T-helper 22 cell (primary cell): ENCODE data around the gene PIK3R3.

Experiments
- DNase-seq: peaks from one replicate; pipeline ENCODE4 v3.0.0-alpha.2; 2020; ENCODE audit warnings: low read depth

Gene PIK3R3

DNA sequence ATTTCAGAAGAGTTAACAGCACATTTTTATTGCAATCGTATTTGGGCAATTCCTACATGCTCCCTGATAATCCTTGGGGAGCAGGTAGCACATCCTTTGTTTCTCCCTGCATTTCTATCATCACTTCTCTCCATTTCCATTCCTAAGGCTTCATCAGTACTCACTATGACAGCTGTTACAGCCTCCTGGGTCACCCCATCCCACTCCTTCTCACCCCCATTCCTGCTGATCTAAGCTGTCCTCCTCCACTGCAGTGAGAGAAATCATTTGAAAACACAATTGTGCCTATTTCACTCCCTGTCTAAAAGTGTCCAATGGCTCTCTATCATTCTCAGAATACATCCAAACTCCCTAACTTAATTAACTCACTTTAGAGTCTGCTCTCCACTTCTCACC, 25.5 kb upstream of the PIK3R3 start:
- DNase-seq, result no peak

DNA sequence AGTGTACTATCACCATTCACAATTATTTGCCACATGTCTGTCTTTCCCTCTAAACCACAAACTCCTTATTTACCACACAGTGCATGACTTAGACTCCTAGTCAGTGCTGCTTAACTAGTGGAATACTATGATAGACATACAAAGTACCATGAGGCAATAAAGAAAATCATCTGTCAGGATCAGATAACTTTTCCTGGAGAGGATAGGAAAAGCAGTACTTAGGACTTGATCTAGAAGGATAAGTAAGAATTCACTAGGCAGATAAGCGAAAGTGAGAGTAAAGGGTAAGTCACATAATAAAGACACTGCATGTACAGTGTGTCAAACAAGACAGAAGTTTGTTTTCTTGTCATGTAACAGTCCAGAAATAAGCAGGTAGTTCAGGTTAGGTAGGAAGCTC, 21.3 kb upstream of the PIK3R3 start:
- no peak for DNase-seq

DNA sequence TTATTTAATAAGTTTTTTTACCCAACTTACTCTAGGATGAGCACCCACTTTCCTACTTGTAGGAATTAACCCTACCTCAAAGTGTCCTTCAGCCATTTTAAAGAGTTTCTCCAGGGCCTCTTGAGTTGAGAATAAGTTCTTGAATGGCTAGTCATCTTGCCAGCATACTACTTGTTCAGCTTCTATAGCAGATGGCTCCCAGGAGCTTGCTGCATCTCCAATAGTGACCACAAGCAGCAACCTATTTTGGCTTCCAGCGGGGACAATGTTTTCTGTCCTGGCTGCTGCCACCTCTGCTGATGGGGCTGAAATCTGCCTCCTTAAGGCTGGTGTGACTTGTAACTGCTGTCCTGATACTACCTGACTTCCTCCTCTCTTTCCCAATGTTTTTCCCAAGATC, 20.8 kb upstream of the PIK3R3 start:
- DNase-seq, result no peak

DNA sequence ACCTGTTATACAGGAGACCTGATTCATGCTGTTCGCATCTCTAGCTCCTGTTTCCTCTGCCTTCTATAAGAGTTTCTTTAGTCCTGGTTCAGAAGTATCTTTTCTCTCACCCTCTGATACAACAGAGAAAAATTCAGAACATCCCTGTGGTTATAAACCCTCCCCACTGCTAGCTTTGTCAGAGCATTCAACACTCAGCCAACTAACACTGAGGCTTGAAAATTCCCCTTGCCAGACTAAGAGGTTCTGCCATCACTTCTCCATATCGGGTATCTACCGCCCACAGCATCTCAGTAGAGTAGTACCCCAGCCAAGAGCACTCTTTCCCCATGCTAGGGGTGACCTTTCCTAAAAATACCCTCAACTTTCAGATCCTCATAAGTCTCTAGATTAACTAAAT, 19.6 kb upstream of the PIK3R3 start:
- no peak for DNase-seq

DNA sequence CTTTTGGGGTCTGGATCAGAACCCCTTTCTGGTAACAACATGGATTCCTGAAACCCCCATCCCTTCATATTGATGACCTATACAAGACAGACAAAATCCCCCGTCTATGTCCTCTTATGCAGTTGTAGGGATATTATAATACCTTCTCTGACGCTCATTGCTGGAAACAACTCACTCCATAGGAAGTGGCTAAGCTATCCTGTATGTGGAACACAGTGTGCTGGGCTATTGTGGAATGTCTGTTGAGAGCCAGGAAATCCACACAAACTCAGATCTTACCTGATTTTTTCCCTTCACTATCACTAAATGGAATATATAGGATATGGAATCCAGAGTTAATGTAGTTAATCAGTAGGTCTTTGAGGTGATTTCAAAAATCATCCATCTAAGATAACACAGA, 17.7 kb upstream of the PIK3R3 start:
- no peak for DNase-seq

DNA sequence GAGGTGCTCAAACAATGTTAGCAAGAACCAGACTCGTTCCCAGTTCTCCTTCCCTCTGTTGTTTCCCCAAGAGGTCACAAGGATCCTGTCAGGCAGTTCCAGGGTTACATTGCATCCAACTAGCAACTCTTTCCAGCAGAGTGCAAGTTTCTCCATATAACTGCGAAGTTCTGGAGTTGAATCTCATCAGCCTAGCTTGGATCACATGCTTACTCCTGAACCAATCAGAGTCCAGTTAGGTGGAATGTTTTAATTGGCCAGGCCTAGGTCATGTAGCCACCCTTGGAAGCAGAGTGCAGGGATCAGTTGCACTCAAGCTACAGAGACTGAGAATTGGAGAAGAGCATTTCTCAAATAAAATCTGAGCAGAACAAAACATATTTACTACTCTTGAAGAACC, 15.9 kb upstream of the PIK3R3 start:
- no peak for DNase-seq

DNA sequence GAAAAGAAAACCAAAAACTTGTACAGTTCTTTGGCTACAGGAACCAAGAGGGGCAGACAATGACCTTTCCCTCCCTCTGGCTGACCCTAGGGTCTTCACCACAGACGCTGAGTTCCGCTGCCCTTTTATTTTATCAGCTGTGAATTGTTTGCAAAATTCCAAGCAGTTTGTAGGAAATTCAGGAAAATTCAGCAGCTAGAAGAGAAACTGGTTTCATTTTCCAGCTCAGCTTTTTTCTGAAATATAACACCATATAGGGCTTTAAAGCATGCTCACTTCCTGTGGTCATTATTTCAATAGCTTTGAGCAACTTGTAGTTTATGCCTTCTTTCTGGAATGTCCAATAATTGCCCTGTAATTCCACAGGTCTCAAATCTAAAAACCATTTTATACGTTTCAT, 5.5 kb upstream of the PIK3R3 start:
- no peak for DNase-seq

DNA sequence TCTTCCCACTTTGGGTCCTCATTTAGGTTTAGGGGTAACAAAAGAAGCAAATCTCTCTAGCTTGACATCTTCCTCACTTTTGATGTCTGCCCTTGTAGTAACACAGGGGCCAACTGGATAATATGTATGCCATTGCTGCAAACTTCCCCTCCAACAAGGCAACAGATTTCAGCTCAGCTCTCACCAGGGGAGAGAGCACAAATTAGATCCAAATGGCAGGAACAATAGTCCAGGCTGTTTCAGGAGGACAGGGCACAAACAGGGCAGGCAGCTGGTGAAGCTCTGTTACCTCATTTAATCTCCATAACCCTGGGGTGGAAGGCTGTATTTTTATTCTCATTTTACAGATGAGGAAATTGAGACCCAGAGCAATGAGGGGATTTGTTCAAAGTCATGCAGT, 4.3 kb upstream of the PIK3R3 start:
- no peak for DNase-seq

DNA sequence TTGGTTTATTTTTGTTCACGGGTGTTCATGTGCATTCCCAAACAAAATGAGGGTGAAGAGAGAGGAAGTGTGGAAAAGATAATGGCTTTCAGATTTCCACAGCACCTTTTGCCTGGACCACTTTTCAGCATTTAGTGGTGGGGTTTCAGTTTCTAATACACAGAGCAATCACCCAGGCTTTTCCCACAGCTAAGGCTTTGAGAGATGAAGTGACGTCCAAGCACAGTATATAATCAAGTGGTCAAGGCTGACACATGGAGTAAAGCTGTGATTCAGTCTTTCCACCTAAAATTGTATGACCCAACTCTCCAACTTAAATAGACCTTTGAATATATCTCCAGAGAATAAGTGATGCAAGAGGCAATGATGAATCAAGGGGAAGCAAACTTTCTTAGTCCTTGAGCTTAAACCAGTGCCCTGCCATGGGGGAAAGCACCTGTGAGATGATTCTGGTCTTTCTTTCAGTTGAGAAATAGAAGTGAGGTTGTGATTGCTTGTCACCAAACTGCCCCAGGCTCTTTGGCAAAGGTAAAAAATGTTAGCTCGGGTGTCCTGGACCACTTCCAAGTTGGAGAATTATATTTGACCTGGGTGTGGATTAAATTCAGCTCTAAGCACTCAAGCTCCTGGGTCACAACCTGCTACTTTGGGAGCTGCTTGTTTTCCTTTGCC, 2.4 kb upstream of the PIK3R3 start:
- DNase-seq, result no peak

DNA sequence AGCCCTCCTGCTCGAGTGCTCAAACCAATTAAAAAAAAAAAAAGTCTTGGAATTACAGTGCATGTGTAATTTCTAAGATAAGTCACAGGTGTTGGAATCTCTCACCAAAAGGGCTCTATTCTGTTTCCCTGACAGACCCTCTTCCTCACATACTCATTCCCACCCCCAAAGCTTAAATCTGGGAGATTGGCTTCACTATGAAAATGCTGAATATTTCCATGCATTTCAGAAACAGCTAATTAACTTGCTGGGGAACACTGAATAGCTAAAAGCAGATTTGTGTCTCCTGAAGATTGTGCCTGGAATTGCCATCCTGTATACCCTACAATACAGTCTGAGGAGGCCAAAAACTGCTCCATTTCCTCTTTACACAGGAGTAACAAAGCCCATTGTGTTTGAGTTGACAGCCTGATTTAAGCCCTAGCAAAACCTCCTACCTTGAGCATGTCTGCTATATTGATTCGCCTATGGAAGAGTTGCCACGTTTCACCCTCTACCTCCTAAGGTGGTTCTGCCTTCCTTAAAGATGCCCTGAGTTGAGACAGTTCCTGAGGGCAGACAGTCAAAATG, 1.4 kb upstream of the PIK3R3 start:
- DNase-seq, result no peak

DNA sequence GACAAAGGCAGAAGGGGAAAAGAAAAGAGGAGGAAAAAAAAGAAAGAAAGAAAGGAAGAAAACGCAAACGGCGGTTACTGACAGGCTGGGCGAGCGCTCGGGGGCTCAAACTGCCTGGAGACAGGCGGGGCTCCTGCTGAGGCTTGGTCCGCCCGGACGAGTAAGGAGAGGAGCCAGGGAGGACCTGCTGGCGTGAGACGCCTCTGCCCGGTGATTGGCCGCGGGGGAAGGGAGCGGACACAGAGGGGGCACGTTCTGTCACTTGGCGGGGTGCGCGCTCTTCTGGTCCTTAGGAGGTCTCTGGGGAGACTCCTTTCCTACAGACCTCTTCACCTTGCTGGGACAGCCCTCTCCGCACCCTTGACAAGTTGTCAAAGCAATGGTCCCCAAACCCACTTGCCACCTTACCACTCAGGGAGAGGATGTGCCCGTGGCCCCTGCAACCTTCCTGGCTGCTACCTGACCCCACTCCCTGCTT, 791 bp upstream of the PIK3R3 start:
- no peak for DNase-seq

DNA sequence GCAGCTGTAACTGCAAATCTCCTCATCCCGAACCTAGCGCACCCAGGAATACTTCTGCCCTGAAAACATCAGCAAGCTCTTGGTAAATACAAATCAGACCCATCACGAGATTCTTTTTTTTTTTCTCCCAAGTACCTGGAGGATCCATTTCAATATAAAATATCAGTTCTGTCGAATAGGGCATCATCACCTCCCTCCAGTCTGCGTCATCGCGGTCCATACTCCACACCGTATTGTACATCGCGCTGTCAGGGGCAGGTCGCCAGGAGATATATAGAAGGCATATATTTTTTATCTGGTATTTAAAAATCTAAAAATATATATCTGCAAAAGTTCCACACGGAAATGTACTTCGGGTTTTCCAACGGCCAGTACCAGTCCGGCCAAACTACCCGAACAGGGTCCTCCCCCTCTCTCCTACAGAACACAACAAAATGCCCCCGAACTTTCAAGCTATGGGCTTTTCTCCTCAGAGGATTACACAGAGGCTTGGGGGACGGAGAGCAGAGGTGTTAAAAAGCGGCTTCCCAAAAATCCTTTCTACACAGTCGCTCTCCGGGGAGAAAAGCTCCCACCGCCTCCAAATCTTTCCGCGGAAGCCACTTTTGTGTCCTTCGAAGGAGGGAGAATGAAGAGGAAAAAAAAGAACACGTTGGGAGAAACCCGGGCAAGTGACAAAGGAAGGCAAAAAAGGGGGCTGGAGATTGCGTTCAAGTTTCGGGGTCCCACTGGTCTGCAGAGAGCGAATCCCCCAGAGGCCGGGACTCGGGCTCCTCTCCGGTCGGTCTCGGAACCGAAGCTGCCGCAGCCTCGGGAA, 509 bp downstream of the PIK3R3 start:
- DNase-seq, result peak; percentile 7

DNA sequence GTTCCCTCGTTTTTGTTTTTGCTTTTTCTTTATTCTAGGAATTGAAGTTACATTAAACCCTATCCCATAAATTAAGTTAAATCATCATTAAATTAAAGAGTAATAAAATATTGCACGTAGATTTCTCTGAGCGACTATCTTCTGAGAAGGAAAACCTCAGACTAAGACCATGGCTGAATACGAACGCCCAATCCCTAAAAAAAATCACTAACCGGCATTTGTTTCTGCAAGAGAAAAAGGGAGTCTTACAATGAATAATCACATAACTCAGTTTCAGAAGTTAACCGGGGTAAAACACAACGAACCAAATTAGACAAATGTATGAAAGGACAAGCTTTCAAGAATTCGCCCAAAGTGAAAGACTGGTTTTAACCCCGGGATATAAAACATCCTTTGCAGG, 1.3 kb downstream of the PIK3R3 start:
- DNase-seq, result no peak

DNA sequence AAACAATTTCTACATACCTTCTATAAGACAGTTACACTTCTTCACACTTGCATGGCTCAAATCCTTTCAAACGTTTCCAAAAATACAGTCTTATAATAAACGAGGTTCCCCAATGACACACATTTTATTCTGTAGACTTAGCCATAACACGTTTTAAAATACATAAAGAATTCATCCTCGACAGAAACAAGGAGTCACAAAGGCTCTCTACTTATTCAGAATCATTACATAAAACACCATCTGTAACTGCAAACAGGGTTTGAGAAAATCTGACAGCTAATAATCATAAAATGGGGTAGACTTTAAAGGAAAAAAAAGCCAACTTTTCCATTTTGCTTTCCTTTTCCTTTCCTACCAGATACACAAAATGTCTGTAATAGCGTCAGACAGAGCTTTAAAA, 1.8 kb downstream of the PIK3R3 start:
- DNase-seq, result no peak

DNA sequence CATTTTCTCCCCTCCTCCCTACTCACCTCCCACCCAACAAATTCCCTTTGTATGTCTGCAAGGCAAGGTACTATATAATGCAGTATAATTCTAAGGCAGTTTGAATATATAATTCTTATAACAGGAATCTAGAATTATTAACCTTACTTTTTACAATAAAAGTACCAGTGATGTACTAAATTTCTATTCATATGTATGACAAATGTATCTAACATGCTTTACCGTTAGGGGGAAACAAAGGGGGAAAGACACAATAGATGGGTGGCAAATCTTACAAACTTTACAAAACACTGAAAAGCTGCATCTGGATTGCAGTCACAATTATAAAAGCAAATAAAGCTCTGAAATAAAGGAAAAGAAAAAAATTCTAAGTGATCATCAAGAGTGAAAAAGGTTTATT, 2.3 kb downstream of the PIK3R3 start:
- no peak for DNase-seq

DNA sequence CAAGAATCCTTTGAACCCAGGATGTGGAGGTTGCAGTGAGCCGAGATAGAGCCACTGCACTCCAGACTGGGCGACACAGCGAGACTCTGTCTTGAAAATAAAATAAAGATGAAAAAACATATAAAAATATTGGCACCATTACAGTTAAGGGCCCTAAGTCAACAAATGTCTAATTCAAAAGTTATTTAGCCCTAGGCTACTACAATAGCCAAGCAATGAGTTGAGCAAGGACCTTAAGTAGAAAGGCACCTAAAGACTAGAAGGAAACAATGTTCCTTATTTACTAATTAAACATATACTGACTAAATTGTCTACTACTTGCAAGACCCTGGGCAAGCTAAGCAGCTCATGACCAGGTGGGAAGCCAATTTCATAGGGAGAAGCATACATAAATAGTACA, 4.1 kb downstream of the PIK3R3 start:
- no peak for DNase-seq

DNA sequence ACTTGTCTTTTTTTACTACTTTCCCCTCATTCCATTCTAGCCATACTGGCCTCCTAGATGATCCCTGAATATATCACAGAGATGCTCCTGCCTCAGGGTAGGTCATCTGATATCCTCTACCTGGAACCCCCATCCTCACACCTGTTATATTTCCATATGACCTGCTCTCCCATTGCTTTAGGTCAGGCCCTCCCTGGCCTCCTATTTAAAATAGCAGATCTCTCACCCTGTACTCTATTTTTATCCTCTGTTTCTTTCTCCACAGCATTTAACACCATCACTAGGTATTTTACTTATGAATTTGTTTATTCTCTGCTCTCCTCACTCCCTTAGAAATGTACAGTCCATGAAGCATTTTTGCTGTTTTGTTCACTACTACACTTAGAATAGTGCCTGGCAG, 13.6 kb downstream of the PIK3R3 start:
- DNase-seq, result no peak

DNA sequence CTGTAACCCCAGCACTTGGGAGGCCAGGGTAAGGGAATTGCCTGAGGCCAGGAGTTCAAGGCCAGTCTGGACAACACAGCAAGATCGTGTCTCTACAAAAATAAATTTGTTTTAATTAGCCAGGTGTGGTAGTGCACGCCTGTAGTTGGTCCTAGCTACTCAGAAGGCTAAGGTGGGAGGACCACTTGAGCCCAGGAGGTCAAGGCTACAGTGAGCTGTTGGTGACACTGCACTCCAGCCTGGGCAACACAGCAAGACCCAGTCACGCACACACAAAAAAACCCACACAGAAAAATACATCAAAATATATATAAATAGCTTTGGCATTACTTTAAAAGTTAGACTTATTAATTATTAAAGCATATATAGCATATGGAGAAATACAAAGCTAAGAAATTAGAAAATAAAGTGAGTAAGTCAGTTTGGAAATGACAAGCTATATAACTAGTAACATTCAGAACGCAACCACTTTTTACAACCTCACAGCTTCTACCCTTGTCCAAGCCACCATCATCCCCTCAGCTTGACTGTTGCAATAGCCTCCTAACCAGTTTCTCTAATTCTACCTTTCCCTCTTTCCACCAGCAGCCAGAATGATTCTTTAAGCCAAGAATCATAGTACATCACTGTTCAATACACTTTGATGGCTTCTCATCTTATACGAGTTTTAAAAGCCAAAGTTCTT, 14.5 kb downstream of the PIK3R3 start:
- no peak for DNase-seq

DNA sequence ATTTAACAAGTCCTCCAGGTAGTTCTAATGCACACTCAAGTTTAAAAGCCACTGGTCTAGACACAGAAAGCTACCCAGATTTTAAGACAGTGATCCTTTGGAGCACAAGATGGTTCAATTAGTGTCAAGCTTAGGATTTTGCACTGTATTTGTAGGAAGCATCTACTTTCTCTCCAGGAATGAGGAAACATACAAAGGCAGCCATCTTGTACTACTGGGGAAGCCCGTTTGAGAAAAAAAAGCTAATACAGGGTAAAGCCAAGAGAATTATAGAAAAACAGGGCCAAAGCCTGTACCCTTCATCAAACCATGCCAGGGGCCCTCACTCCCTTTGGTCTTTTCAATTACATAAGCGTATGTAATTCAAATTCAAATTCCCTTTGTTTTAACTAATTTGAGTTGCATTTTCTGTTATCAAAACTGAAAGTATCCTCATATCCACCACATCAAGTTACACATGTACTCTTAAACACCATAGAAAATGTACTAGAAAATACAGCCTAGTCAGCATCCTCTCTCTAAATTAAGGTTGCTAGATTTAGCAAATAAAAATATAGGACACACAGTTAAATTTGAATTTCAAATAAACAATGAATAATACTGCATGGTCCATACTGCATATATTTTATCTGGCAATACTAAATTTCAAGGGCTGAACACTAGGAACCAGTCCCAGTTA, 17.4 kb downstream of the PIK3R3 start:
- no peak for DNase-seq

DNA sequence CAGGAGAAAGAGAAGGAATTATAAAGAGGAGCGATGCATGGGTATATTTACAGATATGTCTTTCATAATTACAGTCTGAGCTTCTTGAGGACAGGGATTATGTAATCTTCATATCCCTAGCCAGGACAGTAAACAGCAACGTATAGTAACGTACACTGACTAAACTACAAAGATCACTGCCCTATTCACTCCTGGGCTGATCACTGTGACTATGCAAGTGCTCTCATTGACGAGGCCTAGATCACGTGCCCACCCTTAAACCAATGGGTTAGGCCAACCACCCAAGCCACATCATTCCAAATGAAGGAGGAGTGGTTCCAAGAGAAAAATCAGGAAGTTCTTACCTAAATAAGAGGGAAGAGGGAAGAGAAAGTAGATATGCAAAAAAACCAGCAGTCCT, 18.5 kb downstream of the PIK3R3 start:
- no peak for DNase-seq

DNA sequence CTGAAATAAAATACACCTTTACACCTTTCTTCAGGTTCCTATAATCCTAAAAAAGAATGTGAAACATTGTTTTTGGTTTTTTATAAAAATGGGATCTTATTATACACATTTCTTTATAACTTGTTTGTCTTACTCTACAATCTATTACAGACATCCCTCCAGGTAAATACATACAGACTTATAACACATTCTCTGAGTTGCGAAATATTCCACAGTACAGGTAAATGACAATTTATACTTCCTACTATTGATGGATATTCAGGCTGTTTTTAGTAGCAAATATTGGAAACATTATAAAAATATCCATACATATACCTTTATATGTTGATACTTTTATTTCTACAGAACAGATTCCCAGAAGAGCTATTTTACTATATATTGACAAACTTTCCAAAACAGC, 20.3 kb downstream of the PIK3R3 start:
- DNase-seq, result no peak

DNA sequence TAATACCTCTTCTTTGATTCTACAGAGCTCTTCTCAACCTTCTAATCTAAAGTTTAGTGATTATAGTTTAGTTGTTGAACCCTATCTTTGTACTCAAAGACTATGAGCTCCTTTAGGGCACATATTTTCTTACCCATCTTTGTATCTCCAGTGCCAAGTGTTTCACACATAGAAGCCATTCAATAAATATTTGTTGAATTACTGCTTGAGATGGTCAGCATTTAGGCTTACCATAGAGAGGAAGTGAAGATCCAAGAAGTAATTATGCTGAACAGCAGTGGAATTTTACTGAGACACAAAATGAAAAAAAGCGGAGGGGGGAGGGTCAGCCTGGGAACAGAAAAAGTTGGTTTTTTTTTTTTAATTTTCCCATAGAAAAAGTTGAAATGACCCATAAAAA, 21.9 kb downstream of the PIK3R3 start:
- DNase-seq, result no peak
